ENCODE data around the gene FBXW4.

The FBXW4 gene

GRCh38 chr10:101708073-101708472 is 13.1 kb upstream of the FBXW4 start:
- no peak for TF ChIP-seq MAX (IDR thresholded peaks at IDR 0.05)
- no peak for TF ChIP-seq TEAD4 (IDR thresholded peaks at IDR 0.05)

GRCh38 chr10:101704331-101704730 is 9.4 kb upstream of the FBXW4 start:
- TF ChIP-seq EGR1 (IDR thresholded peaks at IDR 0.05) = no peak

GRCh38 chr10:101696632-101697031 is 1.7 kb upstream of the FBXW4 start:
- TF ChIP-seq CEBPB (IDR thresholded peaks at IDR 0.05) (no peak), FOXM1 (IDR thresholded peaks at IDR 0.05; ENCODE audit: borderline replicate concordance, low read depth) (no peak), TEAD4 (IDR thresholded peaks at IDR 0.05) (no peak), CREB1 (IDR thresholded peaks at IDR 0.05; ENCODE audit: low read depth) (no peak), TAF1 (IDR thresholded peaks at IDR 0.05; ENCODE audit: low read depth) (no peak), NFIC (IDR thresholded peaks at IDR 0.05) (no peak), MAX (IDR thresholded peaks at IDR 0.05) (no peak), YY1 (IDR thresholded peaks at IDR 0.05; ENCODE audit: low read depth) (no peak), EP300 (IDR thresholded peaks at IDR 0.05; ENCODE audit: borderline replicate concordance) (no peak), REST (IDR thresholded peaks at IDR 0.05; ENCODE audit: low read depth) (no peak), USF1 (IDR thresholded peaks at IDR 0.05) (no peak), EGR1 (IDR thresholded peaks at IDR 0.05) (no peak), ZBTB7A (IDR thresholded peaks at IDR 0.05; ENCODE audit: low read depth) (no peak), TCF12 (IDR thresholded peaks at IDR 0.05; ENCODE audit: low read depth) (no peak), RAD21 (IDR thresholded peaks at IDR 0.05; ENCODE audit: low read depth) (no peak)

GRCh38 chr10:101695404-101695890 is 477 bp upstream of the FBXW4 start:
- TF ChIP-seq EGR1 (IDR thresholded peaks at IDR 0.05) = no peak
- TF ChIP-seq USF1 (IDR thresholded peaks at IDR 0.05) = no peak
- no peak for TF ChIP-seq EP300 (IDR thresholded peaks at IDR 0.05; ENCODE audit: borderline replicate concordance)
- no peak for TF ChIP-seq RAD21 (IDR thresholded peaks at IDR 0.05; ENCODE audit: low read depth)
- no peak for TF ChIP-seq NFIC (IDR thresholded peaks at IDR 0.05)
- TF ChIP-seq REST (IDR thresholded peaks at IDR 0.05; ENCODE audit: low read depth) = no peak
- no peak for TF ChIP-seq CREB1 (IDR thresholded peaks at IDR 0.05; ENCODE audit: low read depth)
- TF ChIP-seq TCF12 (IDR thresholded peaks at IDR 0.05; ENCODE audit: low read depth) = no peak
- TF ChIP-seq CEBPB (IDR thresholded peaks at IDR 0.05) = no peak
- no peak for TF ChIP-seq YY1 (IDR thresholded peaks at IDR 0.05; ENCODE audit: low read depth)
- TF ChIP-seq ZBTB7A (IDR thresholded peaks at IDR 0.05; ENCODE audit: low read depth) = no peak
- no peak for TF ChIP-seq TEAD4 (IDR thresholded peaks at IDR 0.05)
- no peak for TF ChIP-seq TAF1 (IDR thresholded peaks at IDR 0.05; ENCODE audit: low read depth)
- TF ChIP-seq MAX (IDR thresholded peaks at IDR 0.05) = no peak

GRCh38 chr10:101693978-101694673 is 844 bp downstream of the FBXW4 start:
- TF ChIP-seq RAD21 (IDR thresholded peaks at IDR 0.05; ENCODE audit: low read depth) (no peak), TCF12 (IDR thresholded peaks at IDR 0.05; ENCODE audit: low read depth) (peak; percentile 27; the same call in 1 of the 2 replicates), ZBTB7A (IDR thresholded peaks at IDR 0.05; ENCODE audit: low read depth) (peak; percentile 74; the same call in 1 of the 2 replicates), EGR1 (IDR thresholded peaks at IDR 0.05) (peak; percentile 16), NFIC (IDR thresholded peaks at IDR 0.05) (no peak), USF1 (IDR thresholded peaks at IDR 0.05) (peak; percentile 45), EP300 (IDR thresholded peaks at IDR 0.05; ENCODE audit: borderline replicate concordance) (peak; percentile 46), REST (IDR thresholded peaks at IDR 0.05; ENCODE audit: low read depth) (no peak), CREB1 (IDR thresholded peaks at IDR 0.05; ENCODE audit: low read depth) (no peak), TEAD4 (IDR thresholded peaks at IDR 0.05) (no peak), FOXM1 (IDR thresholded peaks at IDR 0.05; ENCODE audit: borderline replicate concordance, low read depth) (no peak), CEBPB (IDR thresholded peaks at IDR 0.05) (no peak; the same call in 1 of the 2 replicates), MAX (IDR thresholded peaks at IDR 0.05) (peak; percentile 54), TAF1 (IDR thresholded peaks at IDR 0.05; ENCODE audit: low read depth) (peak; percentile 72), YY1 (IDR thresholded peaks at IDR 0.05; ENCODE audit: low read depth) (peak; percentile 49)
